GM19467 (cell line): Measurements from ENCODE around the gene PTH1R.
"Not testable (repeated sequence)": the region's sequence is repeated elsewhere in the genome, so short reads cannot be mapped to it uniquely, and the experiment has no call there.

Experiments
- ATAC-seq: cut with Tn5 transposase; IDR thresholded peaks from one replicate; pipeline ENCODE4 v1.9.1; 2021; ENCODE audit warnings: mild to moderate bottlenecking, moderate library complexity; ENCODE audit not compliant: unreplicated experiment

Gene PTH1R

GRCh38 chr3:46909535-46910161 is 32.1 kb downstream of the PTH1R start:
- no peak for ATAC-seq

DNA sequence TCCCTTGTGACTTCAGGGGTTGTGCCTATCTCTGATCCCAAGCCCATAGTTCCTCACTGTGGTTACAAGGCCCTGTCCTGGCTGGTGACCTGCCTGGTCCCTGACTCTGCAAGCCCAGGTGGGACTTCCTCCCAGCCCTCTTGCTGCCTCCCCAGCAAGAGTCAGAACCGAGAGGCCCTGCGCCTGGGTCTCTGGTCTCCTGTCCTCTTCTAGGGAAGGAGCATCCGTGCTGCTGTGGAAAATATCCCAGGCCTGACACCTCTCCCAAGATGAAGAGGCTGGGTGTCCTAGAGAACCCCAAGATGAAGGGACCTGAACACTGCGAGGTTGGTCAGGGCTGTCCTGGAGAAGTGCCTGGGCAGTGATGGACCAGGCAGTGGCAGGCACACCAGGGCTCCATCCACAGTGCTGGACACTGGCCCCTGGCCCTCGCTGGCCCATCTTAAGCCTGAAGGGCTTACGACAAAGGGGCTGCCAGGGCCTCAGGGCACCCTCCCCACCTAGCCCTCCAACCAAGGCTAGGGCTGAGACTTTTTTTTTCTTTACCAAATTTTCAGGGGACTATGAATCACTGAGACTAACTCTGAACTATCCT is 32.7 kb downstream of the PTH1R start:
- no peak for ATAC-seq

DNA sequence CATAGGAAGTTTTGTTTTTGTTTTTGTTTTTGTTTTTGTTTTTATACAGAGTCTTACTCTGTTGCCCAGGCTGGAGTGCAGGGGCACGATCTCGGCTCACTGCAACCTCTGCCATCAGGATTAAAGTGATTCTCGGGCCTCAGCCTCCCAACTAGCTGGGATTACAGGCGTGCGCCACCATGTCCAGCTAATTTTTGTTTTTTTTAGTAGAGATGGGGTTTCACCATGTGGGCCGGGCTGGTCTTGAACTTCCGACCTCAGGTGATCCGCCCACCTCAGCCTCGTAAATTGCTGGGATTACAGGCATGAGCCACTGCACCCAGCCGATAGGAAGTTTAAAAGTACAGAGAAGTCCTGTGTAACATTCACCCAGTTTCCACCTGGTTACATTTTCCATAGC is 33.4 kb downstream of the PTH1R start:
- ATAC-seq = not testable (repeated sequence)

DNA sequence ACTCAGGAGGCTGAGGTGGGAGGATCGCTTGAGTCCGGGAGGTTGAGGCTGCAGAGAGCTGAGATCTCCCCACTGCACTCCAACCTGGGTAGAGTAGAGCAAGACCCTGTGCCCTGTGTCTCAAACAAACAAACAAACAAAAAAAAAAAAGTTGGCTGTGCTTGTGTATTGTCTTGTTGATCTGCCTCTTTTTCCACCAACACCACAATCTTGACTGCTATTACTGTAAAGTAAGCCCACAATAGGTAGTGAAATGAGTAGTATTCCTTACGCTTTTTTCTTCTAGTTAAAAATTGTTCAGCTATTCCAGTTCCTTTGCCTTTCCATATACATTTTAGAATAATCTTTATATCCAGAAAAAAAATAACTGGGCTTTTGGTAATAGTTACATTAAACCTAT is 35.5 kb downstream of the PTH1R start:
- no peak for ATAC-seq

GRCh38 chr3:46913644-46914043 is 36.1 kb downstream of the PTH1R start:
- ATAC-seq = no peak

GRCh38 chr3:46914849-46915248 is 37.3 kb downstream of the PTH1R start:
- ATAC-seq = no peak

- no peak for ATAC-seq
These were observed 37.8 kb downstream of the PTH1R start for GRCh38 chr3:46915297-46915822.

GRCh38 chr3:46916278-46916677 is 38.8 kb downstream of the PTH1R start:
- ATAC-seq = no peak

- no peak for ATAC-seq
These were observed 39.3 kb downstream of the PTH1R start for GRCh38 chr3:46916799-46917198.

GRCh38 chr3:46917257-46917656 is 39.7 kb downstream of the PTH1R start:
- ATAC-seq = no peak

DNA sequence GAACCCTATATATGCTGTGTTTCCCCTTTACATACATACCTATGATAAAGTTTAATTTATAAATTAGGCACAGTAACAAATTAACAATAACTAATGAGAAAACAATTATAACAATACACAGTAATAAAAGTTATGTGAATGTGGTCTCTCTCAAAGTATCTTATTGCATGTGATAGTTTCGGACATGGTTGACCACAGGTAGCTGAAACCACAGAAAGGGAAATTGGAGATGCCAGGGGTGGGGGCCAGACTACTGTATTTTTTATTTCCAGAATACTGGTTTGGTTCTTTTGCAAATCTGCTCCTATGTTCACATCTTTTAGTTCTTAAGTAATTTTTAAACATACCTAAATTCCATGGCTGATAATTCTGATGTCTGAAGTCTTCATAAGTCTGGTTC is 40.7 kb downstream of the PTH1R start:
- ATAC-seq = no peak

- no peak for ATAC-seq
These were observed 41.1 kb downstream of the PTH1R start for GRCh38 chr3:46918634-46919033.

GRCh38 chr3:46921041-46921440 is 43.5 kb downstream of the PTH1R start:
- ATAC-seq = no peak

- ATAC-seq = no peak
These were observed 44.4 kb downstream of the PTH1R start for GRCh38 chr3:46921871-46922271.

DNA sequence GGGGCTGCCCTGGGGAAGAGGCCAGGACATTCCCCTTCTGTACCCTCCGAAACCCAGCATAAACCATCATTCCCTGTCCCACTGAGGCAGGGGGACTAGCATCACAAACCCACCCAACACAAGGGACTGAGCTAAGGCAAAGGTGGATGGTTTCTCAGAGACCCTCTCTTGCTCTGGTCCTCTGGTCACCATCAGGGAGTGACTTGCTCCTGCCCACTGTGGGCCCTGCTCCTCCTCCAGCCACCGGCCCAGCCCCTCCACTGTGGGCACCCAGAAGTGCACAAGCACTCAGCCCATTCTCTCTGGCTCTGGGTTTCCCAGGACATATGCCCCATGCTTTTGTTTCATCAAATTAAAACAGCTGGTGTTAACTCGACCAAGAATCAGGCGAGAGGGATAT is 44.9 kb downstream of the PTH1R start:
- no peak for ATAC-seq

DNA sequence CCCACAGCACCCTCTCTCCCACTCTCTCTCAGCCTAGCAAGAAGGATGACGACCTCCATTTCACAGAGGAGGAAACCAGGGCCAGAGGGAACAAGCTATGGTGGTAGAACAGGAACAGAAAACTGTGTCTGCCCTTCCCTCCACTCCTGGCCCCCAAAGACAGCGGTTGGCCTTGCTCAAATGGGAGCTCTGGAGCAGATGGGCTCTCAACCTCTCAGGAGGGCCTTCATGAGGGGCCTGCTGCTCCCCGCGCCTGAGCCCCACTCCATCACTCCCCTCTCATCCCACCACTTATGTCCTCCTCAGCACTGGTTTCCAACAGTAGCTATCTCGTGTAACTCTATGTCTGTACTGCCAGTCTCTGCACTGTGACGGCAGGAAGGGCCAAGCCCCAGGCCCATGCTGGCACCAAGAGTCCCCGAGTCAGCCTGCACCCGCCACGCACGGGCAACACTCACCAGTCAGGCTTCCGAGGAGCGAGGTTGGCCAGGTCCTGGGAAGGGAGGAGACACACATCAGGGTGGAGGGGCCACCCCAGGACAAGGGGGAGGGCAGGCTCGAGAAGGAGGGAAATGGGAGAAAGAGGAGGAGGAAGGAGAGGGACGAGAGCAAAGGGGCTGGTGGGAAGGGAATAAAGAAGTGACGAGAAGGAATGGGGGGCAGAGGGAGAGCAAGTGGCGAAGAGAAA is 45.5 kb downstream of the PTH1R start:
- ATAC-seq = no peak

DNA sequence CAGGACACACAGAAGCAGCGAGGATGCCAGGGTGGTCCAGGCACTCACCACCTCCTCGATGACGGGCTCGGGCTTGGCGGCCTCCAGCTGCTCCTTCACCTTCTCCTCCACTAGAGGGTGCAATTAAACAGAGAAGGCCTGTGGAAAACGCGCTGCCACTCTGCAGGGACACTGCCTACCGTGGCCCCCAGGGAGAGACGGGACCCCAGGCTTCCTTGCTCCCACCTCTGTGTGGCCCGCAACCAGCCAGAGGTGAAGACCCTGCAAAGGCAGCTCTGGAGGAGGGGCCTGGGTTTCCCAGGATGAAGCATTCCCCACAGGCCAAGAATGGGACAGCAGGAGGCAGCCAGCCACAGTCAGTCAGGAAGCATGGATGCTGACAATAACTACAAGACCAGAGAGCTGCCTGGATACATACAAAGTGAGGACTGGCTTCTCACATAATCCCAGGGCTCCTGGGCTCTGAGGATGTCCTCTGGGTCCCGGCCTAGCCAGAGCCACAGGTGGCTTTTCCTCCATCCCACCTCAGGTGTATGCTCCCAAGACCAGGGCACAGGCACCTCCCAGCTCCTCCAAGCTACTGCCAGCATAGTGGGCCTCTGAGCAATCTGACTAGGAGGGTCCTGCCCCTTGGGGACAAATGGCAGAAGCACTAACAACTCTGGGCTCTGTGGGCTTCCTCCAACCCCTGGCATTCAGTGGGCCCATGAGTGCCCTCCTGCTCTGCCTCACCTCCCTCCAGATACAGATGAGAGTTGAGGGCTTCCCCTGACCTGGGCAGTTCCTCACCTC is 46.2 kb downstream of the PTH1R start:
- ATAC-seq = no peak

DNA sequence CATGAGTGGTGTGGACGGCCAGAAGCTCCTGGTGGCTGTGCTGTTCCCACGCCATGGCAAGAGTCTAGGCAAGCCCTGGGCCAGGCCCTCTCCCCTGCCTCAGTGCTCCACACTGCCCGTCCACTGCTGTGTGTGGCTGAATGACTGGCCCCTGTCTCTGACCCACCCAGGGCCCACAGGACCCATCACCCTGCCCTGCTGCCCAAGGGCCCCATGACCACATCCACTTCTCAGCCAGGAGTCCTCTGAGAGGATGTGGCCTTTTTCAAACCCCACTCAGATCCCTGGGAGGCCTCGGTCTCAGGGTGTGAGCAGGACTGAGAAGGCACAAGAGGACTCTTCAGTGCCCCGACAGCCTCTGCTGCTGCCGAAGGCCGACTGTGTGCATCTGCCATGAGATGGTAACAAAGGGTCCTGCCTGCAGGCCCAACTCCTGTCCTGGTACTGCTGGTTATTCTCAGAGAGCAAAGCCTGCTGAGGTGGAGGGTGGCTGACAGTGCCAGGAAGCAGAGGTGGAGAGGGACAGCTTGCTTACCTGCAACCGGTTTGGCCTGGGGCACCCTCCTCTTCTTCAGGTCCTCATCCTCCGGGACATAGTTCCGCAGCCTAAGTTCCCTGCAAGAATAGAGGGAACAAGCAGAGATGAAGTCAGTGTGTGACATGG is 47.5 kb downstream of the PTH1R start:
- ATAC-seq = no peak

DNA sequence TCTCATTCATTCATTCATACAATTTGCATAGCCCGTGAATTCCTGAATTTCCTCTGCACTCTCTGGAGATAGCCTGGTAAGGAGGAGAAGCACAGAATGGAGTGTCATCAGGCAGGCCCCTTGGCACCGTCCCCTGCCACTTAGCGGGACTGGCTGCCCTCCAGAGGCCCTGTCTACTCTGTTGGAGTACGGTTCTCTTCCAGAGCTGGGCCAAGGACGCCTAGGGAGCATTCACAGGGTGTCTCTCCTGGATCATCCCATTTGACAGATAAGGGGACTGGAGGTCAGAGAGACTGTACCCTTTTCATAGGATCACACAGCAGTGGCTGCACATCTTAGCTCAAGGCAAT is 48.0 kb downstream of the PTH1R start:
- no peak for ATAC-seq

- no peak for ATAC-seq
These were observed 48.5 kb downstream of the PTH1R start for GRCh38 chr3:46926039-46926438.

DNA sequence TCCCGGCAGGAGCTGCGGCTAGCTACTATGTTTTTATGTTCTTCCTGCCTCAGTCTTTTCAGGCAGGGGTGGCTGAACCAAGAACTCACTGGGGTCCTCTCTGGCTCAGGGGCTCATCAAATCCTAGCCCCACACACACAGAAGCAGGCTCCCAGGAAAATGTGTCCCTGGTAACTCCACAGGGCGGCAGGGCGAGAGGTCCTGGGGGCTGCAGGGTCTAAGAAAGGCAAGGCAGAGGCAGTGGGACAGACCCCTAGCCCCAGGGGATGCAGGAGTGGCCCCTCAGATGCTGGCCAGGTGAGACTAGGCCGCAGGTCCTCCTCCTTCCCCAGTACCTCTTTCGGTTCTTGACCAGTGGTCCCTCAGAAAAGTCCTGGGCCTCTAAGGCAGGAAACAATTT is 48.9 kb downstream of the PTH1R start:
- no peak for ATAC-seq
